Measurements from ENCODE around the gene IGHMBP2.
"Not testable (repeated sequence)": the region's sequence is repeated elsewhere in the genome, so short reads cannot be mapped to it uniquely, and the experiment has no call there.

IGHMBP2 gene

DNA sequence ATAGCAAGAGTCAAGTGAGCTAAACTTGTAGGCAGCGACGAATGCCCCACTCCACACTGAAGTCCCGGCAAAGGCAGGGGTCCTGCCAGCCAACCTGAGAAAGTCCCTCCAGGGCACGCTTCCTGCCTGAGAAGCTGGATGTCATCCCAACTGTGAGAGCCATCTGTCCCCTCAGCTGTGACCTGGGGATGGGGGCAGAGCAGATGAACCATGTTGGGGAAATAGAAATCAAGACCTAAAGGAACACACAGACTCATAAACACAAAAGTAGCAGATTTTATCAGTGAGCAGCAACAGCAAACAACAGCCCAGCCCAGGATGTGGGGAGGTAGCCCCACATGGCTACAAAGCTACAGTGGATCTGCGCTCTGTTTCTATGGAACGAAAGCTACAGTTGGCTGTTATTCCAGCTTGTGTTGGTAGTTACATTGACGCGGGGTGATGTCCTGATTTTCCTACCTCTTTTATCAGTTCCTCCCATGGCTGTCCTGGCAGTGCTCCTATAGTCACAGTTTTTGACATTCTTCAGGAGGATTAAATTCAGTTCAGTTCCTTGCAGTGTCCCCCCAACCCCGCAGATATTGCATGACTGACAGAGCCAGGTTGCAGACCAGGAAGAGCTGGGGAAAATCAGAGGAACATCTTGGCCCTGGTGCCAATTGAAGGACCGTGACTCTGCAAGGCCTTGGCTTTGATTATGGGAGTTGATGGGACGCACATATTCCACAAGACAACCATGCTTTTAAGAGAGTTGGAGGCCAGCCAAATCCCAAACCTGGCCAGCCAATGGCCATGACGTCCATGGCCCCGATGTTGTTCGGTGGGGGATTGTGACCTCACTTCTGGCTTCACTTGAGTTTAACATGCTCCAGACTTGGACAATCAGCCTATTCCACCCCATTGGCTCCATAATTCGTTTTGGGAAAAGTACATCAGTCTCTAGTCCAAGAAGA is 62.5 kb downstream of the IGHMBP2 start:
- no peak for DNase-seq

DNA sequence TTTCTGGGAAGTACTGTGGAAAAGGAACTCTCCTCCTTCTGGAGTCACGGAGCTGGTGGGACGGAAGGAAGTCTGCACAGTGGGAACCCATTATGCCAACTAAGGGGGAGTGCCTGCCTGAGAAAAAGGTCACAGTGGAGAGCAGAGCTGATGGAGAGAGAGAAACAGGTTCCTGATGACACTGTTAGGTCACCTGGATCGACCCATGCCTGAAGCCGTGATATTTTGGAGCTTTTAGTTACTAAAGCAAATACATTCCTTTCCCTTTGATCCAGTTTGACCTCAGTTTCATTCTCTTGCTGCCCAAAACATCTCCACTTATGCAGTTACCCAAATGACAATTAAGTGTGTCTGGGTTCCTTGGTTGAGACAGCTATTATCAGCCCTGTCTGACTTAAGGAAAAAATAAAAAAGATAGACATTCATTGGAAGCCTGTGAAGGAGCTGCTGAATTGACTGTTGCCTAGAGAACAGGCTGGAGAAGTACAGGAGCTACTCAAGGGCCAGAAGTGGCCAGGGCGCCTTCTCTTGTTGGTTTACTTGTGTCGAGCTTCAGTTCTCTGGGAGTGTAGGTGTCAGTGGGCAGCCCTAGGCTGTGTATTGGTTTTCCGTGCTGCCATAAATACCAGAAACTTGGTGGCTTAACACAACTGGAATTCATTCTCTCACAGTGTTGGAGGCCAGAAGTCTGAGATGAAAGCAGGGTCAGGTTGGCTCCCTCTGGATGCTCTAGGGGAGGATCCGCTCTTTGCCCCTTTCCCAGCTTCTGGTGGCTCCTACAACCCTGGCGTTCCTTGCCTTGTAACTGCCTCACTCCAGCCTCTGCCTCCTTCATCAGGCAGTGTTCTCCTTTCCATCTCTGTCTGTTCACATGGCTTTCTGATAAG is 63.4 kb downstream of the IGHMBP2 start:
- no peak for DNase-seq

DNA sequence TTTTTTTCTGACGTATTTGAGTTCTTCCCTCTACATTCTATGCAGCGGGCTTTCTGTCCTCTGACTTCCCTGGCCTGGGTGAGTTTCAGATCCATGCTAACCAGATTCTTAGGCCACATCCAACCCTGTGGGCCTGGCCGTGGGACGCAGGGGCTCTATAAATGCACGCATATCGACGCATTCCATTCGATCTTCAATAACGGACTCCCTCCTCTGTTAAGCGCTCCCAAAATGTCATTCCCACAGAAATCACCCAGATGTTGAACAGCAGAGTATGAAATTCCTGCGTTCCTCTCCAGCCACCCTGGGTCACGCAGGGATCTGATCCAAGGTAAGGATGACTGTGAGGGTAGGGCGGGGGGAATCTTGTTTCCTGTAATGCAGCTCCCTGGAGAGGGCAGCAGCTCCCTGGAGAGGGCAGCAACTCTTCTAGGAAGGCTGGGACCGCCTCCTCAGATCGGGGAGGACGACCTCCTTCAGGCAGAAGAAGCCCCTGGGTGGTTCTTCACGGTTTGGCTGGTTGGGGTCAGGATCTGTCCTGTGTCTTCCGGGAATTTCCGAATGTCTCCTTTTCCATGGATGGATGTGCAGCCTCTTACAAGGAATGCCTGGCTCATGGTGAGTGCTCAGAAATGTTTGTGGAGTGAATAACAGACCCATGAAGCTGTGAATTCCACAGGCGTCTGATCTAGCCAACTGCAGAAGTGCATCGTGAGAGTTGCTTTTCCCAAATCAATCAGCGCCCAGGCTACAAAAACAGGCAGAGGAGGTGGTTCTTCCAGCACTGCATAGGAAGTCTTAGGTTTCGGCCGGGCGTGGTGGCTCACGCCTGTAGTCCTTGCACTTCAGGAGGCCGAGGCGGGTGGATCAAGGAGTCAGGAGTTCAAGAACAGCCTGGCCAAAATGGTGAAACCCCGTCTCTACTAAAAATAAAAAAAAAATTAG is 64.9 kb downstream of the IGHMBP2 start:
- DNase-seq = peak; percentile 28

DNA sequence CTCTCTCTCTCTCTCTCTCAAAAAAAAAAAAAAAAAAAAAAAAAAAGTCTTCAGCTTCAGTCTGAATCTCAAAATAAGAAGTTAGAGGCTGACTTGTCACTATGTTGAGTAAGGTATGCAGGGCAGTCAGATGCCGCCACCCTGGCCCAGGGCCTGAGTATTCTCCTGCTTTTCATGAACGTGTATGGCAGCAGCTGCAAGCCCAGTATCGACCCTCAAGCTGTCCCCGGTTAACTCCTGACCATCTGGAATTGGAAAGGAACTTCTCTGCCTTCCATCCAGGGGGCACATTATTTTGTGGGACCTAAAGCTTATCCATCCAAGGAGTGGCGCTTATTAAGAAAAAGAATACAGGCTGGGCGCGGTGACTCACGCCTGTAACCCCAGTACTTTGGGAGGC is 65.7 kb downstream of the IGHMBP2 start:
- no peak for DNase-seq

DNA sequence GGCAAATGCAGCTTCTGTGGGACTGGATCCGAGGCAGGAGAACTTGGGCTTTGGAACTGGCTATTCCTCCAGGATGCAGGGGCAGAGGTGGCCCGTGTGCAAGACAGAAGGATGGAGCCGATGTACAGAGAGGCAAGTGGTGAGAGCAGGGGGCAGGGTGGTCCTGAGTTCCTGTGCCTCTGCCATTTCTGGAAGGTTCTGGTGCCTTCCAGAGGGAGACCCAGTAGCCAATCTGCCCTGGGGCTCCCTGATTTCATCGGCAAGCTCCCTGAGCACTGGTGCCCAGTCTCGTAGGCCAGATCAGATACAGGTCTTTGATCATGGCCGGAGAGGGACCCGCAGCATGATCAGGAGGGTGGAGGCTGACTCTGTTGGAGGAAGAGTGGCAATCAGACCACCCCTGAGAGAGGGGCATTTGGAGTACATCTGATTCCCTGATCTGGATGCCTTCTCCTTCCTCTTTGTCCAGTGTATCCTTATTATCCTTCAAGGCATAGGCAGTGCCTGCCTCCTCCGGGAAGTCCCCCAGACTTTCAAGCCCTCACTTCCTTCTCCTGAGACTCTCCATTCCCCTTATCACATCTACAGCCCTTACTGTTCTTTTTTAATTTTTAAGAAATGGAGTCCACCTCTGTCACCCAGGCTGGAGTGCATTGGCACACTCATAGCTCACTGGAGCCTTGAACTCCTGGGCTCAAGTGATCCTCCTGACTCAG is 67.4 kb downstream of the IGHMBP2 start:
- DNase-seq = no peak

DNA sequence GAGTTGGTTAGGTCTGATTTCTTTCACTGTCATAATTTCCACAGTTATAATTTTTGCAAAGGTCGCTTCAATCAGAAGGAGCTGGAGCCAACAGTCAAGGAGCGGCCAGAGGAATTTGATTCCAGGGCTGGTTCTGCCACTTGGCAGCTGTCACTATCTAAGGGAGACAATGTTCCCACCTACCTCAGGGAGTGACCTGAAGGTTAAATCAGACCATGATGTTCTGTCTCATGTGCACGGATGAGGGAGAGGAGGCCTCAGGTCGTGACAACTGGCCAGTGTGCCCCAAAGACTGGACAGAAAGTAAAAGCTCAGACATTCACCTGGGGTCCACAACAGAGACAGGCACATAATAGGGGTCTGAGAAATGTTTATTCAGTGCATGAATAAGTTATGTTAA is 69.5 kb downstream of the IGHMBP2 start:
- DNase-seq = no peak

DNA sequence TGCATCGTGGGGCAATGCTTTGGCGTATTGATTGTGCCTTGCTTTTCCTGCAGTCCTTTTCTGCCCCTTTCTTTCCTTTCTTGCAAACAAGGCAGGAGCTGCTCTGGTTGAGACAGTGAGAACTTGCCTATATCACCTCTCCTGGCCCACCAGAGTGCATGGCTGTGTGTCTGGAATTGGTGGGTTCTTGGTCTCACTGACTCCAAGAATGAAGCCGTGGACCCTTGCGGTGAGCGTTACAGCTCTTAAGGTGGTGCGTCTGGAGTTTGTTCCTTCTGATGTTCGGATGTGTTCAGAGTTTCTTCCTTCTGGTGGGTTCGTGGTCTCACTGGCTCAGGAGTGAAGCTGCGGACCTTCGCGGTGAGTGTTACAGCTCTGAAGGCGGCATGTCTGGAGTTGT is 70.0 kb downstream of the IGHMBP2 start:
- DNase-seq = not testable (repeated sequence)

DNA sequence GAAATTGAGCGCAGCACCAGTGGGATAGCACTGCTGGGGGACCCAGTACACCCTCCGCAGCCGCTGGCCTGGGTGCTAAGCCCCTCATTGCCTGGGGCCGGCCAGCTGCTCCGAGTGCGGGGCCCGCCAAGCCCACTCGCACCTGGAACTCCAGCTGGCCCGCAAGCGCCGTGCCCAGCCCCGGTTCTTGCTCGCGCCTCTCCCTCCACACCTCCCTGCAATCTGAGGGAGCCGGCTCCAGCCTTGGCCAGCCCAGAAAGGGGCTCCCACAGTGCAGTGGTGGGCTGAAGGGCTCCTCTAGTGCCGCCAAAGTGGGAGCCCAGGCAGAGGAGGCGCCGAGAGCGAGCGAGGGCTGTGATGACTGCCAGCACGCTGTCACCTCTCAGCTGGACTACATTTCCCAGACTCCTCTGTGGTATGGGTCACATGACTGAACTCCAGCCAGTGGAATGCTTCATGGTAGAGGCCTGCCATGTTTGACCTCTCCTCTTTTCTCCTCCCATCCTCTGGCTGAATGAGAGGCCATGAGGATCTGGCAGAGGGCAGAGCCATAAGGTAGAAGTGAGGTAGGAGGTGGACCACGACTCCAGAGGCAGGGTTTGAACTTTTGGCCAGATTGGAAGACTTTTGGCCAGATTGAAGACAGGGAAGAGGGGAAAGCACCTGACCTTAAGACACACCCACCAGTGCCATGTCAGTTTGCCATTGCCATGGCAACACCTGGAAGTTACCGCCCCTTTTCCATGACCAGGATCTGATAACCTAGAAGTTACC is 70.9 kb downstream of the IGHMBP2 start:
- no peak for DNase-seq

DNA sequence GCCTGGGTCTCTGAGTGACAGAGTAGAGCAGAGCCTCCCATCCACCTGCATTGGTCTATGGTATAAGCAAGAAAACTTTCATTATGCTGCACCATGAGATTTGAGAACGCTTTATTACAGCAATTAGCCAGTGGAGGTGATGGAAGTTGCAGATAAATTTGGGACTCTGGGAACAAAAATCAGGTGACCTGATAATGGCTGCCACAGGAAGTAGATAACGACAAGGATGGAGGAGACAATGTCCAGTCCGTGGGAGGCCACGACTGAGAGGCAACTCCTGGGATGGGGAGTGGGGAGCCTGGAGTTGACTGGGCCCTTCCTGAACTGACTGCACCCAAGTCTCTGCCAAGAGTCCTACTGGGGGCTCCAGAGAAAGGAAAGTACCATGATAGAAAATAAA is 72.4 kb downstream of the IGHMBP2 start:
- no peak for DNase-seq

DNA sequence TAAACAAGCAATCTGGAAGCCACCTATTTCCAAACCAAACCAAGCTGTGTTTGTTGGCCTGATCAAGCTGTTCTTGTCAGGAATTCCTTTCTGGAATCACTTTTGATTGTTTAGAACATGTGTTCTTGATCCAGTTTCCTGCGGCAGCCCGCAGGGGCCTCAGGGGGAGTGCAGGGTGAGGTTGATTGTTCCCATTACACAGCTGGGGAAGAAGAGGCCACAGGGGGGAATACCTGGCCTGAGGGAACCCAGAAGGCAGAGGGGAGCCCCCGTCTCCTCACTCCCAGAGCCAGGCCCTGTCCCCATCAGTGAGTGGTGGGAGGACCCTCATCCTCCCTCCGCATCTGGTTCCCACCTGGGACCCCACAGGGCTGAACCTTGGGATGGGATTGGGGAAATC is 72.9 kb downstream of the IGHMBP2 start:
- DNase-seq = peak; percentile 25

DNA sequence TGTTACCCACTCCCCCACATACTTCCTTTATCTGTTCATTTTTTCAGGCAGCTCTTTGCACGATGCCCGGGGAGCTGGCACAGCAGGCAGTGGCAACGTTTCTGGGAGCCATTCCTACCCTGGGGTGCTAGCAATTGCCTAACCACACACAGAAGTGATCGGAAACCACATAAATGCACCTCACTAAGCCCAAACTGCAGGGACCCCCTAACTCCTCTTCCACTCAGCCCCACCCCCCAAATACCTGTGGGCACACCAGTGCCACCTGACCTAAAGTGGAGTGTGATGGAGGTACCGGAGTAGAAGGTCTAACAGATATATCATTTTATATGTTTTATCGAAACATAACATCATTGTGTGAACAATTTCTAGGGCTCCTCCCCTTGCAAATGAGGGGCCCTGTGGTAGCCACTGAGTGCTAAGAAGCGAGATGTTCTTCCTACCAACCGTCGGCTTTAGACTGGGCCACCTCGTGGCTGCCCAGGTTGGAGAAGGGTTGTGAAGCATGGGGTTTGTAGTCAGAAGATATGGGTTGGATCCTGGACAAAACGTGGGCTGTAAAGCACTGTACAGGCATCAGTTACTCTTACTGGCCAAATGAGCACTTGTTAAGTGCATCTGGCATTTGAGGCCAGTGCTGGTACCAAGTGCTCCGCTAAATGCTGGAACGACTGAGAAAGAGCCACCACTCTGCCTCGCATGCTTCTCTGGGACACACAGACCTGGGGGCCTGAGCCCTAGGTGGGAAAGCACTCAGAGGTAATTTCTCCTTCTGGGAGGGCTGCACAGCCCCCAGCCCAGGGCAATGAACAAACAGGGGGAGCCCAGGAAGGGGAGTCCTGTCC is 74.3 kb downstream of the IGHMBP2 start:
- no peak for DNase-seq

DNA sequence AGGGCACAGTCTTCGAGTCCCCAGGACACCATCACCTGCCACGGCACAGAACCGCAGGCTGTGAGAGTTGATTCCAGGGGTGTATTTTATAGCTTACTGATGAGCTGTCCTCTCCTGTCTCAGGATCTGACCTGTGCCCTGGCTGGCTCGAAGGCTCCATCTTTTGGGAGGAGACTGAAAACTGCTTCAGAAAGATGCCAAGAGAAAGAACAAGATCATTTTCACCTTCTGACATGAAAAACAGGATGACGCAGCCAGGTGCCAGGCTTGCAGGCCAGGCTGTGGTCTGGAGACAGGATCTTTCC is 74.9 kb downstream of the IGHMBP2 start:
- no peak for DNase-seq

DNA sequence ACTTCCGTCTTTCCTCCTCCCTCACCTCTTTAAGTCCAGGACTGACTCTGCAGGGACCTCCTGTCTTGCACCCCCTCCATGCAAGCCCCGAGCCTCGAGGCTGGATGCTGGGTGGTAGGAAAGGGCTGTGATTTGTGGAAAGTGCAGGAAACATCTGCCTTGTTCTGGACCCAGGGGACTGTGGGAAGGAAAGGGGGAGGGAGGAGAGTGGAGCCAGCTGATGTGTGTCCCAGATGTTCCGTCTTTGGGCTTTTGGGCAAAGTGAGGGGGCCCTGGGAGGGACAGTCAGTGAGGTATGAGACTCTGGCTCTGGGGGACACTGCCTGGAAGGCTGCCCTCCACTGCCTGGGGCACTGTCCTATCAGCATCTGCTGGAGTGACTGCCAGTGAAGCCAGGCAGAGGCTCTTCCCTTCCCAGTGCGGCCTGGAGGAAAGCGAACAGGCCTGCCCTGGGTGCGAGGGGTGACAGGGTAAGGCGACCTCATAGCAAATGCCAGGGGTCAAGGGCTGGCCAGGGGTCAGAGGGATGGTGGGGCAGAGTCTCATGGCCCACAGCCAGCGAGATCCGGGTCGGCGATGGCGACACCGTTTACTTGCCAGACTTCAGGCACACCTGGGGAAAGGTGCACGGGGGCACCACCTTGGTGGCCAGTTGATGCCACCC is 75.4 kb downstream of the IGHMBP2 start:
- DNase-seq = no peak

DNA sequence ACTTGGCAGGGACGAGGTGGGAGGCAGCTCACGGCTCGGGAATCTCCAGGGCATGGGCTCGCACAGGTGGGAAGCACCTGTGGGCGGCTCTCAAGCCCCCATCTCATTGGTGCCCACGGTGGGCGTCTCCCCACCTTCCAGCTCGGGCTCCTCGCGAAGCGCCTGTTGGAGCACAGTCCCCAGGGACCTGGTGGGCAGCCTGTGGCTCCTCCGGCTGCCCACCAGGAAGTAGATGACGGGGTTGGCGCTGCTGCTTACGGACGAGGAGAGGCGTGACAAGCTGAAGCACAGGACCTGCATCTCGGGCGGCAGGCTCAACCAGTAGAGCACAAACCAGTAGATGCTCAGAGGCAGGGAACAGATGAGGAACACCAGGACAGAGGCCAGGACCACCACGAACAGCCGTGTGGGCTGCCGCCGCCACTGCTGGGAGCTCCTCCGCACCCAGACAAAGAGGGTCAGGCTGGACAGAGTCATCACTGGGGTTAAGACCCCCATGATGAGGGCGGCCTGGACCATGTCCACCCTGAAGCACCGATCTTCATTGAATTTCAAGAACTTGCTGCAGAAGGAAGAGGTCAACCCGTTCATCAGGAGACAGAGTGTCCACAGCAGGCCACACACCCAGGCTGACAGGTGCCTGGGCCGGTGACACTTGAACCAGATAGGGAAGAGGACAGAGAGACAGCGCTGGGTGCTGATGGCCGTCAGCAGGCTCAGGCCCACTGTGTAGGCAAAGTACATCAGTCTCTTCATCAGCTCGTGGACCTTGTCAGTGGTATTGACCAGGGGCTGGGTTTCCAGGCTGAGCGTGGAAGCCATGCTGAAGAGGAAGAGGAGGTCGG is 76.5 kb downstream of the IGHMBP2 start:
- no peak for DNase-seq

DNA sequence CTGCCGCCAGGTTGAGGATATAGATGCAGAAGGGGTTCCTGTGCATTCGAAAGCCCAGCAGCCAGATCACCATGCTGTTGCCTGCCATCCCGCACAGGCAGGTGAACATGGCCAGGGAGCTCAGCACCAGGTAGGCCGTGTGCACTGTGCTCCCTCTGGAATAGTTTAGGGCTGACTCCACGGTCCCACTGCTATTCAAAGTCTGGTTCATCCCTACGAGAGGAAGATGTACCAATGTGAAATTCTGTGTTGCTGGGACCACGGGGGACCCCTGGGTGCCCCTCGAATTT is 77.0 kb downstream of the IGHMBP2 start, which contains the start of gene MRGPRD:
TSS of gene MRGPRD (minus strand) at position 211 of the 290 bp plus-strand sequence. CDS start at position 211, 0 bp downstream.
- DNase-seq = no peak

DNA sequence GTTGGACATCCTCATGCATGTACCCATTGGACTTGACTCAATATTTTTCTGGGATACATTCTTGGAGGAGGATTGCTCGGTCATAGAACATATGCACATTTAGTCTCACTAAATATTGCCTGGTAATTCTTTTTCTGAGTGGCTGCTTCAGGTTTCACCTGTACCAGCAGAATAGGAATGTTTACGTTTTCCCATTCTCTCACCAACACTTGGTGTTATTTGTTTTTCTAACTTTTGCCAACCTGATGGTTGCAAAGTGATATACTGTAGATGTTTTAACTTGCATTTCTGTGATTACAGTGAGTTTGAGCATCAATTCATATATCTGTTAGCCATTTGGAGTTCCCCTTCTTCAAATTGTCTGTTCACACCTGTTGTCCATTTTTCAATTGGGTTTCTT is 78.4 kb downstream of the IGHMBP2 start:
- no peak for DNase-seq

DNA sequence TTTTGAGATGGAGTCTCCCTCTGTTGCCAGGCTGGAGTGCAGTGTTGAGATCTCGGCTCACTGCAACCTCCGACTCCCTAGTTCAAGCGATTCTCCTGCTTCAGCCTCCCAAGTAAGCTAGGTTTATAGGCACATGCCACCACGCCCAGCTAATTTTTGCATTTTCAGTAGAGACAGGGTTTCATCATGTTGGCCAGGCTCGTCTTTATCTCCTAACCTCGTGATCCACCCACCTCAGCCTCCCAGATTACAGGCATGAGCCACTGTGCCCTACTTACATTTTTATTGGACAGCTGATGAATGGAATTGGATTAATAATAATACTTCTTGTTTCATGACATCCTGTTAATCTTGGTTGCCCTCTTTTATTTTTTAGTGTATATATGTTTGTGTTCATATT is 80.1 kb downstream of the IGHMBP2 start:
- no peak for DNase-seq

DNA sequence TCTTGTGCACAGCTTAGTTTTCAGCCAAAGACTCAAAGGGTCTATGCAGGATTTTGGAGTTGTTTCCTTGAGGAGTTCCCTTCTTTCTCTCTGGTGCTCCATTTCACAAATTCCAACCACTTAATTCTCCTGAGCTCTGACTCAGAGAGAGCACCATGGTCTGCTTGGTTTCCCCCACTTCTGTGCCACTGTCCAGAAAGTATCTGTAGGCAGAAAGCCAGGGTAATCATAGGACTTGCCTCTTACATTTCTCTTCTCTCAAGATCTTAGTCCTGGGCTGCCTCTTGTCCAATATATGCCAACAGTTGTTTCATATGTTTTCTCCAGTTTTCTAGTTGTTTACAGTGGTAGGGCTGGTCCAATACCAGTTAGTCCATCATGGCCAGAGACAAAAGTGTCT is 83.5 kb downstream of the IGHMBP2 start:
- DNase-seq = no peak

DNA sequence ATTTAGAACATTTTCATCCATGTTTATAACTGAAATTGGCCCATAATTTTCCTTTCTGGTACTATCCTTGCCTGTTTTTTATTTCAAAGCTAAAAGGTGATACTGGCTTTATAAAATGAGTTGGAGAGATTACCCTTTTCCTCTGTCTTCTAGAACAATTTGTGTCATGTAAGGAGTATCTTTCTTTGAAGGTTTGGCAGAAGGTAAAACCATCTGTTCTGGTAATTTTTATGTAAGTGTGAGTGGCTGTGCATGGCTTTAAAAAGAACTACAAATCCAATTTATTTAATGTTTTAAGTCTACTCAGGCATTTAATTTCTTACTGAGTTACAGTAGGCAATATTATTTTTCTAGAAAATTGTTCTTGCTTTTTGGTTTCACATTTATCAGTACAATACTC is 84.8 kb downstream of the IGHMBP2 start:
- DNase-seq = no peak

Data from fibroblast of skin of abdomen (primary cell).